Stimulated activated CD4-positive, alpha-beta T cell treated with anti-CD3 and anti-CD28 coated beads, Interleukin-1b, Interleukin-23, amount 100 ng/mL, for 1 hour (primary cell): ENCODE results near the gene KCNJ2.

Source experiments
- DNase-seq, 2 donors: peaks; one replicate each; pipeline ENCODE4 v3.0.0-alpha.2; 2020; ENCODE audit warnings: low read depth in 2 of 2

Gene KCNJ2

GRCh38 chr17:70168977-70169708 is at the start of gene KCNJ2:
KCNJ2 (plus strand) TSS chr17:70169532; CDS start chr17:70175040, 5,508 bp downstream.
- peak in 1 of 2 donors; percentile 4 for DNase-seq

- no peak for DNase-seq
These were observed 49.8 kb upstream of the KCNJ2 start for GRCh38 chr17:70119545-70119944.

GRCh38 chr17:70119983-70120382 is 49.3 kb upstream of the KCNJ2 start:
- DNase-seq = no peak

- no peak for DNase-seq
These were observed 48.9 kb upstream of the KCNJ2 start for GRCh38 chr17:70120425-70120824.

GRCh38 chr17:70121126-70121525 is 48.2 kb upstream of the KCNJ2 start:
- DNase-seq = no peak

- no peak for DNase-seq
These were observed 46.1 kb upstream of the KCNJ2 start for GRCh38 chr17:70123193-70123592.

- no peak for DNase-seq
These were observed 44.6 kb upstream of the KCNJ2 start for GRCh38 chr17:70124723-70125122.

GRCh38 chr17:70127221-70127873 is 42.0 kb upstream of the KCNJ2 start:
- no peak for DNase-seq

GRCh38 chr17:70128727-70129238 is 40.5 kb upstream of the KCNJ2 start:
- no peak for DNase-seq

- DNase-seq = no peak
These were observed 39.0 kb upstream of the KCNJ2 start for GRCh38 chr17:70130289-70130688.

GRCh38 chr17:70132505-70132904 is 36.8 kb upstream of the KCNJ2 start:
- DNase-seq = no peak

GRCh38 chr17:70134042-70134441 is 35.3 kb upstream of the KCNJ2 start:
- no peak for DNase-seq

- DNase-seq = no peak
These were observed 34.6 kb upstream of the KCNJ2 start for GRCh38 chr17:70134777-70135176.

- DNase-seq = no peak
These were observed 33.2 kb upstream of the KCNJ2 start for GRCh38 chr17:70136131-70136530.

GRCh38 chr17:70137451-70138230 is 31.7 kb upstream of the KCNJ2 start:
- DNase-seq = no peak

- DNase-seq = no peak
These were observed 31.0 kb upstream of the KCNJ2 start for GRCh38 chr17:70138291-70138865.

GRCh38 chr17:70139449-70139993 is 29.8 kb upstream of the KCNJ2 start:
- DNase-seq = no peak

GRCh38 chr17:70144260-70144846 is 25.0 kb upstream of the KCNJ2 start:
- no peak for DNase-seq

GRCh38 chr17:70153210-70153609 is 16.1 kb upstream of the KCNJ2 start:
- no peak for DNase-seq

GRCh38 chr17:70157151-70157550 is 12.2 kb upstream of the KCNJ2 start:
- no peak for DNase-seq

GRCh38 chr17:70158180-70158579 is 11.2 kb upstream of the KCNJ2 start:
- no peak for DNase-seq
